HCT116 (cell line): ENCODE measurements around the gene LSM10. TPM values are rescaled to one million over a fixed set of nuclear protein-coding genes. Genes with fewer than 3 reads are reported as not detected.
A peak's percentile ranks its signal among the peaks of the same experiment; 100 is the strongest.

Experiments
- ATAC-seq: fragments of 200-7000 bp; cut with Tn5 transposase; 2 replicates; pipeline ENCODE4 v1.9.1; 2020; ENCODE audit warnings: mild to moderate bottlenecking, moderate library complexity
- BruUV-seq: library from RNA; stranded (reverse); fragments of 400-500 nt; replicated peaks from 2 replicates; lab custom pipeline; 2021; lab: Mats Ljungman, UMichigan
- CTCF ChIA-PET: fragments of 300-600 bp; sonication (Branson Sonifier 250); formaldehyde crosslinking; loops from one replicate; lab custom pipeline; 2021; ENCODE audit warnings: antibody characterized with exemption; lab: Charles Lee
- POLR2A ChIA-PET: fragments of 300-600, 350-600 bp; sonication (Branson Sonifier 250); formaldehyde crosslinking; loops from one replicate; lab custom pipeline; 2021; ENCODE audit warnings: antibody characterized with exemption; lab: Charles Lee
- RAD21 ChIA-PET, 2 experiments: fragments of 300-600 bp; sonication (Branson Sonifier 250); formaldehyde crosslinking; loops; one replicate each; lab custom pipeline; 2023; ENCODE audit warnings: low total read pairs in 2 of 2; ENCODE audit not compliant: uncharacterized antibody in 2 of 2, unreplicated experiment in 2 of 2, low non-redundant PET in 1 of 2; lab: Charles Lee
- DNase-seq: peaks from one replicate; pipeline ENCODE4 v3.0.0-alpha.2; 2010; ENCODE audit warnings: low read depth, low spot score
- H2AFZ ChIP-seq: fragments of 200-600 bp; shearing (Covaris generic), sonication (generic); 2 replicates; pipeline ENCODE4 v1.6.1; 2017; ENCODE audit warnings: low read depth, mixed run types, mixed read lengths, antibody characterized with exemption, low read length; ENCODE audit not compliant: poor library complexity, severe bottlenecking
- H3K27ac ChIP-seq: 2 replicates; pipeline ENCODE4 v1.5.1; 2012; ENCODE audit warnings: low read depth, low read length
- H3K27me3 ChIP-seq: fragments of 200-600 bp; sonication (generic); 2 replicates; pipeline ENCODE4 v1.6.1; 2016; ENCODE audit warnings: mixed run types, low read length, mixed read lengths; ENCODE audit not compliant: insufficient read depth
- H3K36me3 ChIP-seq, 2 experiments: fragments of 200-500 bp in 1 of 2; fragments of 200-600 bp in 1 of 2; sonication (Bioruptor generic) in 1 of 2; sonication (generic) in 1 of 2; 2 replicates each; pipeline versions ENCODE4 v1.5.1 to v1.6.1; 2014 to 2016; ENCODE audit warnings: low read length in 2 of 2, inconsistent platforms in 1 of 2, mixed read lengths in 1 of 2, mixed run types in 1 of 2; ENCODE audit not compliant: insufficient read depth in 2 of 2, control insufficient read depth in 1 of 2
- H3K4me1 ChIP-seq, 2 experiments: fragments of 200-600 bp in 1 of 2; sonication (generic) in 1 of 2; 2 replicates each; pipeline versions ENCODE4 v1.5.1 to v1.6.1; 2012 to 2017; ENCODE audit warnings: low read length in 2 of 2, inconsistent platforms in 1 of 2, mild to moderate bottlenecking in 1 of 2, mixed read lengths in 1 of 2, mixed run types in 1 of 2, moderate library complexity in 1 of 2; ENCODE audit not compliant: insufficient read depth in 2 of 2, control insufficient read depth in 1 of 2
- H3K4me2 ChIP-seq: fragments of 200-600 bp; sonication (generic); 2 replicates; pipeline ENCODE4 v1.6.1; 2017; ENCODE audit warnings: mixed run types, low read length, mixed read lengths
- H3K4me3 ChIP-seq, 2 experiments: fragments of 200-600 bp in 1 of 2; sonication (generic) in 1 of 2; replicated peaks in 1 of 2; 2 replicates each; pipeline ENCODE4 v1.5.1; 2011 to 2016; ENCODE audit warnings: low read length in 2 of 2, control low read depth in 1 of 2, low read depth in 1 of 2, mild to moderate bottlenecking in 1 of 2, mixed read lengths in 1 of 2, mixed run types in 1 of 2
- H3K79me2 ChIP-seq: fragments of 200-600 bp; sonication (generic); 2 replicates; pipeline ENCODE4 v1.6.1; 2017; ENCODE audit warnings: mild to moderate bottlenecking, mixed run types, low read length, moderate library complexity, mixed read lengths; ENCODE audit not compliant: insufficient read depth
- H3K9ac ChIP-seq: fragments of 200-600 bp; sonication (generic); 2 replicates; pipeline ENCODE4 v1.6.1; 2016; ENCODE audit warnings: low read length, mixed read lengths
- H3K9me2 ChIP-seq: fragments of 200-600 bp; sonication (generic), shearing (Covaris generic); 2 replicates; pipeline ENCODE4 v1.6.1; 2017; ENCODE audit warnings: mixed run types, mild to moderate bottlenecking, moderate library complexity; ENCODE audit not compliant: insufficient read depth
- H3K9me3 ChIP-seq, 2 experiments: fragments of 200-500 bp in 1 of 2; fragments of 200-600 bp in 1 of 2; sonication (Bioruptor generic) in 1 of 2; sonication (generic) in 1 of 2; 2 replicates each; pipeline ENCODE4 v1.6.1; 2014 to 2017; ENCODE audit warnings: low read length in 2 of 2, mixed read lengths in 2 of 2, inconsistent platforms in 1 of 2, low read depth in 1 of 2, mild to moderate bottlenecking in 1 of 2, mixed run types in 1 of 2, moderate library complexity in 1 of 2; ENCODE audit not compliant: control insufficient read depth in 1 of 2, insufficient read depth in 1 of 2
- H4K20me1 ChIP-seq: fragments of 200-600 bp; sonication (generic), shearing (Covaris generic); 2 replicates; pipeline ENCODE4 v1.6.1; 2017; ENCODE audit warnings: mixed run types, mild to moderate bottlenecking, moderate library complexity; ENCODE audit not compliant: insufficient read depth
- CEBPB ChIP-seq: IDR thresholded peaks from 2 replicates; pipeline ENCODE4 v1.6.1; 2012; ENCODE audit warnings: low read depth
- EGR1 ChIP-seq: IDR thresholded peaks from 2 replicates; pipeline ENCODE4 v1.6.1; 2012; ENCODE audit warnings: low read depth
- EZH2phosphoT487 ChIP-seq: fragments of 200-600 bp; IDR thresholded peaks from 2 replicates; pipeline ENCODE4 v1.6.1; 2018; ENCODE audit warnings: antibody characterized with exemption, borderline replicate concordance
- FOSL1 ChIP-seq: IDR thresholded peaks from 2 replicates; pipeline ENCODE4 v1.6.1; 2012; ENCODE audit warnings: low read depth
- POLR2A ChIP-seq: IDR thresholded peaks from 2 replicates; pipeline ENCODE4 v1.7.0; 2011; ENCODE audit warnings: borderline replicate concordance; ENCODE audit not compliant: insufficient read depth, insufficient read length; ENCODE audit errors: extremely low read depth
- SIN3A ChIP-seq: IDR thresholded peaks from 2 replicates; pipeline ENCODE4 v1.6.1; 2012; ENCODE audit warnings: low read depth
- SP1 ChIP-seq: IDR thresholded peaks from 2 replicates; pipeline ENCODE4 v1.6.1; 2012; ENCODE audit warnings: low read depth
- SRF ChIP-seq: IDR thresholded peaks from 2 replicates; pipeline ENCODE4 v1.6.1; 2012; ENCODE audit warnings: low read depth
- TCF7L2 ChIP-seq: IDR thresholded peaks from 2 replicates; pipeline ENCODE4 v1.7.0; 2011; ENCODE audit warnings: borderline replicate concordance, inconsistent platforms; ENCODE audit not compliant: insufficient read depth, insufficient read length; ENCODE audit errors: extremely low read depth
- intact Hi-C: fragments of 100-400 bp; cut with micrococcal nuclease; formaldehyde crosslinking; loops from 2 replicates; pipeline ENCODE4 v1.10.0; 2022
- total RNA-seq: library from RNA; stranded (reverse); gene quantifications from one replicate; pipeline ENCODE4 v1.2.1, GENCODE V29; 2021; ENCODE audit not compliant: unreplicated experiment
- TF ChIP-seq, protein P1 (sequence below): IDR thresholded peaks from 2 replicates; pipeline ENCODE4 v1.6.1; 2012
- TF ChIP-seq, protein P2 (sequence below): IDR thresholded peaks from 2 replicates; pipeline ENCODE4 v1.6.1; 2012

Gene LSM10
- total RNA-seq, 1 experiment from 2014 or later = 49.5 TPM

DNA sequence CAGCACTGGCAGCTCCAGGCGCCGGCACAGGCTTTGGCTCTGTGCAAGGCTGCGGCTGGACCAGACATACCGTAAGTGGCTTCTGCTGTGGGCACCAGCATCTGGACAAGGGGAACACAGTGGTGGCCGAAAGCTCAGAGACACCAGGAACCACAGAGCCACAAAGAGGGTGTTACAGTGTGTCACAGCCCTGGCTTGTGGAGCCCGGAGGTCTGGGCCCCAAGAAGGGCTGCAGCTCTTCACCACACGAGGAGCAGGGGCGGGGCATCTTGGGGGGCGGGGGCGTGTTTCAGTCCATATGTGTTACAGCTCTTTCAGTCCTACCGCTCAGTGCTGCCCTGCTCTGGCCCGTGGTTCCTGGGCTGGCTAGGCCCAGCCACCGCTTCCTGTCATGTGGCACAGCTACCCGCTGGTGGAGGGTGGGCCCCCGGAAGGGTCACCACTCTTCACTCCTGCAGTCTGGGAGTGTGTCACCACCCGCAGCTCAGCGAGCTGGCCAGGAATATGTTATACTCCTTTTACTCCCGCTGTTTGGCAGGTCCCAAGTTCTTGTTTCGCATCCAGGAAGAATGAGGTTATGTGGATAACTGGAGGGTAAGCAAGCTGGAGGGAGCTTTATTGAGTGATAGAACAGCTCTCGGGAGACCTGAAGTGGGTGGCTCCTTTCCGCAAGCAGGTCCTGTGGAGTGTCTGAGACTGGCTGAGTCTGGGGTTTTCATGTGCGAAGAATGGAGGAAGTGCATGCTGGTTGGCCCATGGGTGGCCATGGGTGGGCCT is 3.3 kb upstream of the LSM10 start (continued):
- TF ChIP-seq EGR1 = peak; percentile 81
- no peak for TF ChIP-seq SRF
- TF ChIP-seq, protein P1, sequence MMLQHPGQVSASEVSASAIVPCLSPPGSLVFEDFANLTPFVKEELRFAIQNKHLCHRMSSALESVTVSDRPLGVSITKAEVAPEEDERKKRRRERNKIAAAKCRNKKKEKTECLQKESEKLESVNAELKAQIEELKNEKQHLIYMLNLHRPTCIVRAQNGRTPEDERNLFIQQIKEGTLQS = no peak
- TF ChIP-seq CEBPB = no peak
- TF ChIP-seq POLR2A = peak; percentile 98
- no peak for TF ChIP-seq FOSL1

DNA sequence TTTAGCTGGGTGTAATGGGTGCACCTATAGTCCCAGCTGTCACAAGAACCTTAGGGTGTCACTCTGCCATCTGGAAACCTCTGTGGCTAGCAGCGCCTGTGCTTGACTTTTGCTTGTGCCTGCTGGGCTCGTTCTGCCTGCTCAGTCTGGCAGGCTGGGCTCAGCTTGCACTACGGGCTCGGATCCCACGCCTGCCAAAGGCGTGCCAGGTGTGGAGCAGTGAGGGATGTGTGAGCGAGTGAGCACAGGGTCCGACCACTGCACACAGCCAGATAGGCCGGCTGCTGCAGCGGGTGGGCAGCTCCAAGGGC is 2.8 kb upstream of the LSM10 start:
- CTCF ChIA-PET = interaction anchor here (0.6 to 2.3 kb wide), 5 partner anchors 12 to 170 kb away, joined by 3 to 7 read pairs (median 4); partner anchors contain the start of gene STK40
- RAD21 ChIA-PET = interaction anchor here in 1 of 2 experiments (1.0 kb wide), 1 partner anchor 58 kb away, joined by 3 read pairs; no protein-coding TSS in a partner anchor
- H3K36me3 ChIP-seq = no peaks in the 10 kb centered on the region
- peak overlapping the region; percentile 83 for H3K9ac ChIP-seq
- DNase-seq (no peak), ATAC-seq (no peak)
- peaks cover 20% of the 10 kb centered on the region for H3K79me2 ChIP-seq
- peaks cover 26 to 42% of the 10 kb centered on the region in 2 experiments for H3K4me1 ChIP-seq
- H3K27ac ChIP-seq = peak overlapping the region; percentile 74
- H3K4me2 ChIP-seq = peak overlapping the region; percentile 96
- intact Hi-C loops = no loop called here
- POLR2A ChIA-PET = interaction anchor here (0.8 to 7.4 kb wide), 19 partner anchors 8 to 497 kb away, joined by 3 to 219 read pairs (median 4); partner anchors contain the start of genes EVA1B, MRPS15, OSCP1 and STK40
- H3K9me2 ChIP-seq = no peaks in the 10 kb centered on the region
- H4K20me1 ChIP-seq = no peaks in the 10 kb centered on the region
- BruUV-seq = no TSS peak
- H2AFZ ChIP-seq = no peak overlapping the region
- H3K9me3 ChIP-seq = no peaks in the 10 kb centered on the region
- peak overlapping the region; percentile 78 to 79 for H3K4me3 ChIP-seq
- H3K27me3 ChIP-seq = no peaks in the 10 kb centered on the region
- TF ChIP-seq EZH2phosphoT487 = no peak
- no peak for TF ChIP-seq TCF7L2
- TF ChIP-seq SRF = no peak
- TF ChIP-seq, protein P2, sequence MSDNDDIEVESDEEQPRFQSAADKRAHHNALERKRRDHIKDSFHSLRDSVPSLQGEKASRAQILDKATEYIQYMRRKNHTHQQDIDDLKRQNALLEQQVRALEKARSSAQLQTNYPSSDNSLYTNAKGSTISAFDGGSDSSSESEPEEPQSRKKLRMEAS = no peak
- no peak for TF ChIP-seq FOSL1
- no peak for TF ChIP-seq POLR2A
- no peak for TF ChIP-seq SIN3A
- TF ChIP-seq SP1 = no peak
- TF ChIP-seq, protein P1 = no peak
- TF ChIP-seq CEBPB = no peak
